Activated CD8-positive, alpha-beta T cell treated with anti-CD3 and anti-CD28 coated beads for 36 hours (primary cell): Measurements from ENCODE around the gene RPS18. TPM values are rescaled to one million over a fixed set of nuclear protein-coding genes. Genes with fewer than 3 reads are reported as not detected.

Experiments used
- ATAC-seq: fragments of 200-7000 bp; cut with Tn5 transposase; one replicate; pipeline ENCODE4 v1.10.0; 2021; ENCODE audit warnings: mild to moderate bottlenecking, moderate library complexity
- CTCF ChIA-PET: fragments of 350-600 bp; sonication (Branson Sonifier 250); formaldehyde crosslinking; loops from one replicate; lab custom pipeline; 2021; ENCODE audit warnings: antibody characterized with exemption; lab: Charles Lee
- POLR2A ChIA-PET: fragments of 350-600 bp; sonication (Branson Sonifier 250); formaldehyde crosslinking; loops from one replicate; lab custom pipeline; 2021; ENCODE audit warnings: antibody characterized with exemption; lab: Charles Lee
- DNase-seq: peaks from one replicate; pipeline ENCODE4 v3.0.0-alpha.2; 2020
- H3K27ac Mint-ChIP-seq: one replicate; pipeline ENCODE4 v1.8.0; 2021; ENCODE audit warnings: mild to moderate bottlenecking, mixed read lengths
- H3K27me3 Mint-ChIP-seq: one replicate; pipeline ENCODE4 v1.8.0; 2021; ENCODE audit warnings: mixed read lengths
- H3K36me3 Mint-ChIP-seq: one replicate; pipeline ENCODE4 v1.8.0; 2021; ENCODE audit warnings: low read depth, mixed read lengths
- H3K4me1 Mint-ChIP-seq: one replicate; pipeline ENCODE4 v1.8.0; 2021; ENCODE audit warnings: low read depth, mixed read lengths
- H3K4me3 Mint-ChIP-seq: one replicate; pipeline ENCODE4 v1.8.0; 2021; ENCODE audit warnings: mild to moderate bottlenecking, moderate library complexity, mixed read lengths
- H3K9me3 Mint-ChIP-seq: one replicate; pipeline ENCODE4 v1.8.0; 2021; ENCODE audit warnings: mixed read lengths
- intact Hi-C: fragments of 100-400 bp; cut with micrococcal nuclease; formaldehyde crosslinking; loops from one replicate; pipeline ENCODE4 v1.10.0; 2022
- total RNA-seq, 2 experiments: library from RNA; stranded (reverse); gene quantifications; one replicate each; pipeline ENCODE4 v1.2.3, GENCODE V29; 2021
- TF ChIP-seq, protein P1 (sequence below): fragments of 200-600 bp; IDR thresholded peaks from one replicate; pipeline ENCODE4 v1.8.0; 2022; ENCODE audit warnings: antibody characterized with exemption, mild to moderate bottlenecking

RPS18 gene
- total RNA-seq, 2 experiments from 2014 or later: 4,910 to 4,938 TPM

DNA sequence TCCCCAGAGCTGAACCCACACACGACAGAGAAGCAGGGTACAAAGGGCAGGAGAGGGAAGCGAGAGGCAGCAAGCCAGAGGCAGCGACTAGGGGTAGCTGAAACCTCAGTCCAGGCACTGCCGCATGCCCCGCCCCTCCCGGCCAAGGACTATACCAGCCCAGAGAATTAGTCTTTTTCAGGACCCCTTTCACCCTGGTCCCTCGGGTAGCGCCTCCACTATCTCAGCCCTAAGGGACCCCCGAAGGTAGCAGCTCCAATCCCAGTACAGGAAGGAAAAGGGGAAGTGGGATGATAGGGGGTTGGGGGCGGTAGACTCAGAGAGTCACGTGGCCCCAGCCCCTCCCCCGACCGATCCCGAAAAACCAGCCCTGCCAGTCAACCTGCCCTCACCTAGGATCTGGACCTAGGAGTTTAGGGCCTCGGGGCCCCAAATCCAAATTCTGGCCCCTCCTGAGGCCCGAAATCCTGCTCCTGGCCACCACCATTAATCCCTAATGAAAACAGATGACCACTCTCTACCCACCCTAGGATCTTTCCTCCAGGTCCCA lies 25.6 kb downstream of the RPS18 start:
- H3K4me1 Mint-ChIP-seq: peaks cover 29% of the 10 kb centered on the region
- DNase-seq (no peak), ATAC-seq (no peak)
- ChIA-PET POLR2A (interaction anchor here (0.6 to 13.9 kb wide), 6 partner anchors 9 to 105 kb away, joined by 6 to 261 read pairs (median 64); partner anchors contain the start of genes B3GALT4, PFDN6, RPS18 and TAPBP), CTCF (interaction anchor here (0.8 to 1.2 kb wide), 2 partner anchors 12 to 13 kb away, joined by 3 read pairs; no protein-coding TSS in a partner anchor)
- peaks cover 29% of the 10 kb centered on the region for H3K36me3 Mint-ChIP-seq
- TF ChIP-seq, protein P1, sequence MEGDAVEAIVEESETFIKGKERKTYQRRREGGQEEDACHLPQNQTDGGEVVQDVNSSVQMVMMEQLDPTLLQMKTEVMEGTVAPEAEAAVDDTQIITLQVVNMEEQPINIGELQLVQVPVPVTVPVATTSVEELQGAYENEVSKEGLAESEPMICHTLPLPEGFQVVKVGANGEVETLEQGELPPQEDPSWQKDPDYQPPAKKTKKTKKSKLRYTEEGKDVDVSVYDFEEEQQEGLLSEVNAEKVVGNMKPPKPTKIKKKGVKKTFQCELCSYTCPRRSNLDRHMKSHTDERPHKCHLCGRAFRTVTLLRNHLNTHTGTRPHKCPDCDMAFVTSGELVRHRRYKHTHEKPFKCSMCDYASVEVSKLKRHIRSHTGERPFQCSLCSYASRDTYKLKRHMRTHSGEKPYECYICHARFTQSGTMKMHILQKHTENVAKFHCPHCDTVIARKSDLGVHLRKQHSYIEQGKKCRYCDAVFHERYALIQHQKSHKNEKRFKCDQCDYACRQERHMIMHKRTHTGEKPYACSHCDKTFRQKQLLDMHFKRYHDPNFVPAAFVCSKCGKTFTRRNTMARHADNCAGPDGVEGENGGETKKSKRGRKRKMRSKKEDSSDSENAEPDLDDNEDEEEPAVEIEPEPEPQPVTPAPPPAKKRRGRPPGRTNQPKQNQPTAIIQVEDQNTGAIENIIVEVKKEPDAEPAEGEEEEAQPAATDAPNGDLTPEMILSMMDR: no peak
- intact Hi-C loops: no loop called here
- peak overlapping the region; percentile 97 for H3K4me3 Mint-ChIP-seq
- no peaks in the 10 kb centered on the region for H3K9me3 Mint-ChIP-seq
- H3K27ac Mint-ChIP-seq: peak overlapping the region; percentile 67
- H3K27me3 Mint-ChIP-seq: no peaks in the 10 kb centered on the region

DNA sequence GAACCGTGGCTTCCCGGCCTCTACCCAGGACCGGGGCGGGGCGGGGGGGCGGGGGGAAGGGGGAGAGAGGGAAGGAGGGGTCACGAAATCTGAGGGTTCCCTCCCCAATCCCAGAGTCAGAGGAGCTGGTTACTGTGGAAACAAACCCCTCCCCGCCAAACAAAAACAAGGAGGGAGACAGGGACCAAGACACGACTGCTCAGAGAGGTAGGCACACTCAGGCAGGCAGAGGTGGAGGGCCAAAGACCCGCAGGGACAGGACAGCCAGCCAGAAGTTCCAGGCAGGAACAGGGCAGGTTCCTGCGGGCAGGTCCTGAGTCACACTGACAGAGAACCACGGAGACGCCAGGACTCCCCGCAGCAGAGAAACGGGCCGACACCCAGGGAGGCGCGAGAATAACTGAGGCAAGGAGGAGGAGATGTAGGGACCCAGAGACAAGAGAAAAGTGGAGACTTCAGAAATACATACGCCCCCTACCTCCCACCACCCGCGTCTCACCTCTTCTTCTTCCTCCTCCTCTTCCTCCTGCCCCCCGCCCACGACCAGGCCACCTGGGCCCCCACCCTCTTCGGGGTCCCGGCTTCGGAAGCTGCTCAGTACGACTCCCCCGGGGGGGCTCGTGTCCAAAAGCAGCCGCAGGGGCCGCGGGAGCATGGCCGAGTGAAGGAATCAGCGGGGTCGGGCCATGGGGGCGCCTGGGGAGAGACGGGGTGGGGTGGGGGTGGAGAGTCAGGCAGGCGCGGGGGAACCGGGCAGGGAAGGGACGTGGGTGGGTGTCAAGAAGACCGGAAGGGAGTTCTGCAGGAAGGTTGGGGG lies 26.3 kb downstream of the RPS18 start:
- Mint-ChIP-seq H3K36me3 (peaks cover 27% of the 10 kb centered on the region), H3K4me1 (peaks cover 29% of the 10 kb centered on the region), H3K4me3 (peak overlapping the region; percentile 97), H3K27me3 (no peaks in the 10 kb centered on the region), H3K27ac (peak overlapping the region; percentile 99), H3K9me3 (no peaks in the 10 kb centered on the region)
- intact Hi-C loops: no loop called here
- DNase-seq (peak; percentile 77), ATAC-seq (peak; percentile 25)
- CTCF ChIA-PET: interaction anchor here (0.8 to 1.8 kb wide), 6 partner anchors 12 to 92 kb away, joined by 3 to 11 read pairs (median 4); partner anchors contain the start of genes B3GALT4 and TAPBP
- POLR2A ChIA-PET: interaction anchor here (1.5 to 13.9 kb wide), 7 partner anchors 9 to 93 kb away, joined by 4 to 261 read pairs (median 52); partner anchors contain the start of genes B3GALT4, KIFC1, PFDN6 and RPS18
- TF ChIP-seq, protein P1: no peak

DNA sequence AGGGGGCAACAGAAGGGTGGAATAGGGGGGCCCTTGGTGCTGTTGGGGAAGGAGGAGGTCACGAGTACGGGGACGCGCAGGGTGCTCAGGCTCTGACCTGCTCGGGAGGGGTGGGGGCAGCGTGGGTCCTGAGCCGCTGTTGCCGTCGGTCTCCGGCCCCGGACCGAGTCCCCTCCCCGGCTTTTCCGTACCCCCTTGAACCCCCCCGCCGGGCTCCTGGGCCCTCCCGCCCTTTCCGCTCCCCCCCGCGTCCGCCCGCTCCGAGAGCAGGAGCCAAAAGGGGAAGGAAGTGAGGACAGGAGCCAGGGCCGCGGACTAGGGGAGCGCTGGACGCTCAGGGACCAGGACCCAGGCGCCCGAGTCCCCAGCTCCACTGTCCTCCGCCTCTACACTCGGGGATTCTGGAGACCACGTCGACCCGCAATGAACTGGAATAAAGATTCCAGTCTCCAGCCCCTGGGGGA lies 26.9 kb downstream of the RPS18 start, which contains the start of gene RGL2:
Gene RGL2 (minus strand): TSS at position 170 of the 464 bp plus-strand sequence. CDS start 332 bp downstream, outside the sequence.
- peak within 1 kb of the TSS; percentile 97 for H3K4me3 Mint-ChIP-seq
- POLR2A ChIA-PET: interaction anchor here (0.7 to 13.9 kb wide), 10 partner anchors 10 to 155 kb away, joined by 3 to 261 read pairs (median 25); partner anchors contain the start of genes B3GALT4, HSD17B8, KIFC1 and PFDN6
- peaks cover 32% of the 10 kb centered on the region for H3K36me3 Mint-ChIP-seq
- no peaks in the 10 kb centered on the region for H3K9me3 Mint-ChIP-seq
- CTCF ChIA-PET: interaction anchor here (0.9 to 1.8 kb wide), 10 partner anchors 9 to 92 kb away, joined by 3 to 13 read pairs (median 4); partner anchors contain the start of genes B3GALT4, PFDN6, TAPBP and WDR46
- intact Hi-C loops: no loop called here
- H3K27me3 Mint-ChIP-seq: no peaks in the 10 kb centered on the region
- ATAC-seq (peak; percentile 35), DNase-seq (peak; percentile 65)
- TF ChIP-seq, protein P1: no peak
- H3K4me1 Mint-ChIP-seq: peaks cover 31% of the 10 kb centered on the region
- peak within 1 kb of the TSS; percentile 99 for H3K27ac Mint-ChIP-seq

DNA sequence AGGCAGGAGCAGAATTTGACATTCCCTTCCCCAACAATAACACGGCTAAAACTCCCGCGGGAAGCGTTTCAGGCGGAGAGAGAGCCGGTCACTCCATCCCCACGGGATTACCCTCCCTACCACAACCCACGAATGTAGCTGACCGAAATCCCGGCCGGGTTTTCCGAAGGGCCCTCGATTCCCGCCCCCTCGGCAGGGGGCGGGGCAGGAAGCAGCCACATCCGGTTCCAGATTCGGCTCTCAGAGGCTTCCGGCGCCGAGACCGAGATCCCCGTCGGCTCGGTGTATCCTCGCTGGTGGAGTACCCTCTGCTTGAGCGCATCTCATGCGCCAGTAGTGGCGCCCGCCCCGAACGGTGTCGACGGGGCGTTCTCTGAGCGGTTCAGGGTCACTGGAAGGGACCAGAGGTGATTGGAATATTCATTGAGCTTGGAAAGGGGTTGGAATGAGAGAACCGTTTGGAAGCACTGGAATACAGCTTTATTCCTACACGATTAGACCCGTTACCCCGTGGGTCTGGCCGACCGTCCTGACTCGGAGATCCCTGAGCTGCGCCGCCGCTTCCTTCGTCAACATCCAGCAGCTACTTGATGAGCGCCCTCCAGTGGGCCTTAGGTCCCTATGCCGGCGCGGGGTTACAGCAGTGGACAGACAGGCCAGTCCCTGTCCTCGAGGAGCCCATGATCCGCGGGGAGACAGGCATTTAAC lies 27.5 kb downstream of the RPS18 start:
- ChIA-PET POLR2A (interaction anchor here (0.7 to 13.9 kb wide), 15 partner anchors 11 to 155 kb away, joined by 3 to 261 read pairs (median 5); partner anchors contain the start of genes B3GALT4, HSD17B8, KIFC1 and PFDN6), CTCF (interaction anchor here (0.9 to 1.8 kb wide), 13 partner anchors 9 to 175 kb away, joined by 3 to 13 read pairs (median 4); partner anchors contain the start of genes B3GALT4, PFDN6, TAPBP and WDR46)
- TF ChIP-seq, protein P1: peak; percentile 74
- no peaks in the 10 kb centered on the region for H3K9me3 Mint-ChIP-seq
- peak overlapping the region; percentile 97 for H3K4me3 Mint-ChIP-seq
- peaks cover 33% of the 10 kb centered on the region for H3K4me1 Mint-ChIP-seq
- H3K27me3 Mint-ChIP-seq: no peaks in the 10 kb centered on the region
- intact Hi-C loops: no loop called here
- peaks cover 34% of the 10 kb centered on the region for H3K36me3 Mint-ChIP-seq
- DNase-seq (peak; percentile 96), ATAC-seq (peak; percentile 86)
- H3K27ac Mint-ChIP-seq: peak overlapping the region; percentile 99
